Measurements from ENCODE around the gene XYLB. TPM values are rescaled to one million over a fixed set of nuclear protein-coding genes. Genes with fewer than 3 reads are reported as not detected.
"Not testable (repeated sequence)": the region's sequence is repeated elsewhere in the genome, so short reads cannot be mapped to it uniquely, and the experiment has no call there.

The XYLB gene
- total RNA-seq, 1 experiment from 2014 or later: 3.3 TPM

DNA sequence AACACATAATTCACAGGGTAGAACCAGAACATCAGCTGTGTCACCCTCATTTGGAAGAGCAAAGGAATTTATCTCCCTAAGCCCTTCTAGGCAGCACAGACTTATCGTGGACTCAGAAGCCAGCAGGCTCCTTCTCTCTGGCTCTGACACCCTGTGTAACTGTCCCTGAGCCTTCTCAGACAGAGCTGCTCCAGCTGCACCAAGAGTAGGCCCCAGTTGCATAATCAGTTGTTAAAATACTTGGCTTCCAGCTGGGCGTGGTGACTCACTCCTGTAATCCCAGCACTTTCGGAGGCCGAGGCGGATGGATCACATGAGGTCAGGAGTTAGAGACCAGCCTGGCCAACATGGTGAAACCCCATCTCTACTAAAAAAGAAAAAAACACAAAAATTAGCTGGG is 57.7 kb downstream of the XYLB start (continued):
- TF ChIP-seq, protein P1, sequence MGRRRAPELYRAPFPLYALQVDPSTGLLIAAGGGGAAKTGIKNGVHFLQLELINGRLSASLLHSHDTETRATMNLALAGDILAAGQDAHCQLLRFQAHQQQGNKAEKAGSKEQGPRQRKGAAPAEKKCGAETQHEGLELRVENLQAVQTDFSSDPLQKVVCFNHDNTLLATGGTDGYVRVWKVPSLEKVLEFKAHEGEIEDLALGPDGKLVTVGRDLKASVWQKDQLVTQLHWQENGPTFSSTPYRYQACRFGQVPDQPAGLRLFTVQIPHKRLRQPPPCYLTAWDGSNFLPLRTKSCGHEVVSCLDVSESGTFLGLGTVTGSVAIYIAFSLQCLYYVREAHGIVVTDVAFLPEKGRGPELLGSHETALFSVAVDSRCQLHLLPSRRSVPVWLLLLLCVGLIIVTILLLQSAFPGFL (CRISPR knock-in tag; IDR thresholded peaks at IDR 0.05; ENCODE audit: borderline replicate concordance): no peak

DNA sequence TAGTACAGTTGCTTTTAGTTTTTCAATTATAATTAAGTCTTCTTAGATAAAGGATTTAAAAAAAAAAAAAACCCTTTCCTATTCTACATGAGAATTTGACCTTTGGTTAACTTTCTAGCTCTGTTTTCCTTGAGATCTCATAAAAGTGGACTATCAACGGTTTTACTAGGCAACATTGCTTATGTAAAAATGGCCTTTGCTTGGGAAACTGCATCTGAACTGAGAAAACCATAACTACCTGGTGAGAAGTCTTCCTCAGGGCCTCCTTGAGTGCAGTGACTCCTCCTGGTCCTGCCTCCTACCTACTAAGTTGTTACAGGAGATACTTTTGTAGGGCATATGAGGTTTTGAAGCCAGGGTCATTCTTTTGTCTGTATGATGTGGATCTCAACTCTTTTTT is 65.0 kb downstream of the XYLB start:
- CTCF ChIA-PET: no interaction called here

DNA sequence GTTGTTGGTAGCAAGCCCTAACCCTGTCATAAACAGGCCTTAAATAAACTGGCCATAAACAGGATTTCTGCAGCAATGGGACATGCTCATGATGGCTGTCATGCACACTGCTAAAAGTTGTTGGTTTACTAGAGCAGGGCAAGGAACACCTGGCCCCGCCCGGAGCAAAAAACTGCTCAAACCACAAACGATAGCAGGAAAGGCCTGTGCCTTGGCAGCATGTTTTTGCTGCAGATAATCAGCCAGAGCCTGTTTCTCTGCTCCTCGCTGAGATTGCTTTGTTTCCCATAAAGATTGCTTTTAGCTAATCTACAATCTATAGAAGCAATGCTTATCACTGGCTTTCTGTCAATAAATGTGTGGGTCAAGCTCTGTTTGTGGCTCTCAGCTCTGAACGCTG is 74.2 kb downstream of the XYLB start:
- H3K36me3 Mint-ChIP-seq; H3K27me3 Mint-ChIP-seq (ENCODE audit: low read depth); ATAC-seq; H3K27ac Mint-ChIP-seq; H3K4me3 Mint-ChIP-seq; DNase-seq (ENCODE audit: low spot score); CTCF ChIA-PET; POLR2A ChIA-PET; H3K9me3 Mint-ChIP-seq: not testable (repeated sequence)
- peaks cover 31% of the 10 kb centered on the region for H3K4me1 Mint-ChIP-seq

More for the DNA sequence above, 65.0 kb downstream of the XYLB start:
- peaks cover 8% of the 10 kb centered on the region for H3K36me3 Mint-ChIP-seq
- H3K27ac Mint-ChIP-seq: no peak overlapping the region
- ATAC-seq: no peak
- peaks cover 21% of the 10 kb centered on the region for H3K9me3 Mint-ChIP-seq
- no peak for DNase-seq (ENCODE audit: low spot score)
- no peak overlapping the region for H3K4me3 Mint-ChIP-seq
- H3K4me1 Mint-ChIP-seq: no peaks in the 10 kb centered on the region
- POLR2A ChIA-PET: no interaction called here
- TF ChIP-seq, protein P2, sequence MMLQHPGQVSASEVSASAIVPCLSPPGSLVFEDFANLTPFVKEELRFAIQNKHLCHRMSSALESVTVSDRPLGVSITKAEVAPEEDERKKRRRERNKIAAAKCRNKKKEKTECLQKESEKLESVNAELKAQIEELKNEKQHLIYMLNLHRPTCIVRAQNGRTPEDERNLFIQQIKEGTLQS (CRISPR knock-in tag; conservative IDR thresholded peaks at IDR 0.05): no peak
- TF ChIP-seq NFE2L1 (CRISPR knock-in tag; IDR thresholded peaks at IDR 0.05) (no peak), TP53 (CRISPR knock-in tag; IDR thresholded peaks at IDR 0.05) (no peak), NR3C1 (CRISPR knock-in tag; conservative IDR thresholded peaks at IDR 0.05; ENCODE audit: low read depth) (no peak), ZNF121 (CRISPR knock-in tag; IDR thresholded peaks at IDR 0.05) (no peak), SMAD4 (CRISPR knock-in tag; IDR thresholded peaks at IDR 0.05) (no peak), CREB1 (CRISPR knock-in tag; IDR thresholded peaks at IDR 0.05) (no peak), ZNF423 (CRISPR knock-in tag; IDR thresholded peaks at IDR 0.05) (no peak)
- TF ChIP-seq, protein P3, sequence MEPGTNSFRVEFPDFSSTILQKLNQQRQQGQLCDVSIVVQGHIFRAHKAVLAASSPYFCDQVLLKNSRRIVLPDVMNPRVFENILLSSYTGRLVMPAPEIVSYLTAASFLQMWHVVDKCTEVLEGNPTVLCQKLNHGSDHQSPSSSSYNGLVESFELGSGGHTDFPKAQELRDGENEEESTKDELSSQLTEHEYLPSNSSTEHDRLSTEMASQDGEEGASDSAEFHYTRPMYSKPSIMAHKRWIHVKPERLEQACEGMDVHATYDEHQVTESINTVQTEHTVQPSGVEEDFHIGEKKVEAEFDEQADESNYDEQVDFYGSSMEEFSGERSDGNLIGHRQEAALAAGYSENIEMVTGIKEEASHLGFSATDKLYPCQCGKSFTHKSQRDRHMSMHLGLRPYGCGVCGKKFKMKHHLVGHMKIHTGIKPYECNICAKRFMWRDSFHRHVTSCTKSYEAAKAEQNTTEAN (CRISPR knock-in tag; IDR thresholded peaks at IDR 0.05): no peak
- TF ChIP-seq, protein P4, sequence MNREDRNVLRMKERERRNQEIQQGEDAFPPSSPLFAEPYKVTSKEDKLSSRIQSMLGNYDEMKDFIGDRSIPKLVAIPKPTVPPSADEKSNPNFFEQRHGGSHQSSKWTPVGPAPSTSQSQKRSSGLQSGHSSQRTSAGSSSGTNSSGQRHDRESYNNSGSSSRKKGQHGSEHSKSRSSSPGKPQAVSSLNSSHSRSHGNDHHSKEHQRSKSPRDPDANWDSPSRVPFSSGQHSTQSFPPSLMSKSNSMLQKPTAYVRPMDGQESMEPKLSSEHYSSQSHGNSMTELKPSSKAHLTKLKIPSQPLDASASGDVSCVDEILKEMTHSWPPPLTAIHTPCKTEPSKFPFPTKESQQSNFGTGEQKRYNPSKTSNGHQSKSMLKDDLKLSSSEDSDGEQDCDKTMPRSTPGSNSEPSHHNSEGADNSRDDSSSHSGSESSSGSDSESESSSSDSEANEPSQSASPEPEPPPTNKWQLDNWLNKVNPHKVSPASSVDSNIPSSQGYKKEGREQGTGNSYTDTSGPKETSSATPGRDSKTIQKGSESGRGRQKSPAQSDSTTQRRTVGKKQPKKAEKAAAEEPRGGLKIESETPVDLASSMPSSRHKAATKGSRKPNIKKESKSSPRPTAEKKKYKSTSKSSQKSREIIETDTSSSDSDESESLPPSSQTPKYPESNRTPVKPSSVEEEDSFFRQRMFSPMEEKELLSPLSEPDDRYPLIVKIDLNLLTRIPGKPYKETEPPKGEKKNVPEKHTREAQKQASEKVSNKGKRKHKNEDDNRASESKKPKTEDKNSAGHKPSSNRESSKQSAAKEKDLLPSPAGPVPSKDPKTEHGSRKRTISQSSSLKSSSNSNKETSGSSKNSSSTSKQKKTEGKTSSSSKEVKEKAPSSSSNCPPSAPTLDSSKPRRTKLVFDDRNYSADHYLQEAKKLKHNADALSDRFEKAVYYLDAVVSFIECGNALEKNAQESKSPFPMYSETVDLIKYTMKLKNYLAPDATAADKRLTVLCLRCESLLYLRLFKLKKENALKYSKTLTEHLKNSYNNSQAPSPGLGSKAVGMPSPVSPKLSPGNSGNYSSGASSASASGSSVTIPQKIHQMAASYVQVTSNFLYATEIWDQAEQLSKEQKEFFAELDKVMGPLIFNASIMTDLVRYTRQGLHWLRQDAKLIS (CRISPR knock-in tag; IDR thresholded peaks at IDR 0.05; ENCODE audit: borderline replicate concordance): no peak
- TF ChIP-seq, protein P5, sequence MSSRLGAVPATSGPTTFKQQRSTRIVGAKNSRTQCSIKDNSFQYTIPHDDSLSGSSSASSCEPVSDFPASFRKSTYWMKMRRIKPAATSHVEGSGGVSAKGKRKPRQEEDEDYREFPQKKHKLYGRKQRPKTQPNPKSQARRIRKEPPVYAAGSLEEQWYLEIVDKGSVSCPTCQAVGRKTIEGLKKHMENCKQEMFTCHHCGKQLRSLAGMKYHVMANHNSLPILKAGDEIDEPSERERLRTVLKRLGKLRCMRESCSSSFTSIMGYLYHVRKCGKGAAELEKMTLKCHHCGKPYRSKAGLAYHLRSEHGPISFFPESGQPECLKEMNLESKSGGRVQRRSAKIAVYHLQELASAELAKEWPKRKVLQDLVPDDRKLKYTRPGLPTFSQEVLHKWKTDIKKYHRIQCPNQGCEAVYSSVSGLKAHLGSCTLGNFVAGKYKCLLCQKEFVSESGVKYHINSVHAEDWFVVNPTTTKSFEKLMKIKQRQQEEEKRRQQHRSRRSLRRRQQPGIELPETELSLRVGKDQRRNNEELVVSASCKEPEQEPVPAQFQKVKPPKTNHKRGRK (CRISPR knock-in tag; IDR thresholded peaks at IDR 0.05; ENCODE audit: borderline replicate concordance): no peak
- H3K27me3 Mint-ChIP-seq (ENCODE audit: low read depth): peaks cover 2% of the 10 kb centered on the region; the same call in 1 of the 2 replicates
